ENCODE data around the gene INPP5D. TPM values are rescaled to one million over a fixed set of nuclear protein-coding genes. Genes with fewer than 3 reads are reported as not detected.

The INPP5D gene
- total and polyA plus RNA-seq, 2 of the 13 experiments (the other 11 are each of a cell fraction or from before 2014, with no cell fraction given): 16.7 to 18.0 TPM

- no peak for DNase-seq (ENCODE audit: low spot score)
- 81% methylated on average over 4 of the region's 4 CpGs for WGBS (ENCODE audit: low lambda C conversion rate)
- no peaks in the 10 kb centered on the region for H4K20me1 ChIP-seq (ENCODE audit: insufficient read depth, low read length)
- ATAC-seq: no peak
- intact Hi-C loops (cut with micrococcal nuclease; ENCODE audit: unreplicated experiment) (no loop called here), in situ Hi-C loops (cut with HindIII; ENCODE audit: extremely low pct_ligation_motif_present, low pct_unique_long_range_greater_than_20kb) (no loop called here)
- H3K27ac ChIP-seq (ENCODE audit: extremely low read length, insufficient read depth, low read length): no peak overlapping the region
- no peak overlapping the region for H2AFZ ChIP-seq (ENCODE audit: low read length)
- H3K9ac ChIP-seq (ENCODE audit: insufficient read depth, low read depth, low read length): no peak overlapping the region
- no TSS peak for BruUV-seq (replicated peaks)
- no peak overlapping the region for H3K4me3 ChIP-seq (replicated peaks in 1 of 3; ENCODE audit: insufficient read depth in 1 of 3, low read depth in 2 of 3, low read length in 3 of 3)
- TF ChIP-seq, protein P1, sequence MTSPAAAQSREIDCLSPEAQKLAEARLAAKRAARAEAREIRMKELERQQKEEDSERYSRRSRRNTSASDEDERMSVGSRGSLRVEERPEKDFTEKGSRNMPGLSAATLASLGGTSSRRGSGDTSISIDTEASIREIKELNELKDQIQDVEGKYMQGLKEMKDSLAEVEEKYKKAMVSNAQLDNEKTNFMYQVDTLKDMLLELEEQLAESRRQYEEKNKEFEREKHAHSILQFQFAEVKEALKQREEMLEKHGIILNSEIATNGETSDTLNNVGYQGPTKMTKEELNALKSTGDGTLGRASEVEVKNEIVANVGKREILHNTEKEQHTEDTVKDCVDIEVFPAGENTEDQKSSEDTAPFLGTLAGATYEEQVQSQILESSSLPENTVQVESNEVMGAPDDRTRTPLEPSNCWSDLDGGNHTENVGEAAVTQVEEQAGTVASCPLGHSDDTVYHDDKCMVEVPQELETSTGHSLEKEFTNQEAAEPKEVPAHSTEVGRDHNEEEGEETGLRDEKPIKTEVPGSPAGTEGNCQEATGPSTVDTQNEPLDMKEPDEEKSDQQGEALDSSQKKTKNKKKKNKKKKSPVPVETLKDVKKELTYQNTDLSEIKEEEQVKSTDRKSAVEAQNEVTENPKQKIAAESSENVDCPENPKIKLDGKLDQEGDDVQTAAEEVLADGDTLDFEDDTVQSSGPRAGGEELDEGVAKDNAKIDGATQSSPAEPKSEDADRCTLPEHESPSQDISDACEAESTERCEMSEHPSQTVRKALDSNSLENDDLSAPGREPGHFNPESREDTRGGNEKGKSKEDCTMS (CRISPR knock-in tag; conservative IDR thresholded peaks at IDR 0.05): no peak
- no peak for TF ChIP-seq ZNF264 (CRISPR knock-in tag; IDR thresholded peaks at IDR 0.05)
- TF ChIP-seq CHD4 (IDR thresholded peaks at IDR 0.05; ENCODE audit: borderline replicate concordance, low read length): peak; percentile 55; the same call in 1 of the 2 replicates
- peak; percentile 97 for TF ChIP-seq RBAK (CRISPR knock-in tag; IDR thresholded peaks at IDR 0.05)
- TF ChIP-seq PPARG (CRISPR knock-in tag; conservative IDR thresholded peaks at IDR 0.05): no peak
- ChIA-PET POLR2A (no interaction called here), CTCF (ENCODE audit: low intra/inter-chr PET ratio, low total read pairs) (no interaction called here)
- no peaks in the 10 kb centered on the region for H3K27me3 ChIP-seq (ENCODE audit: control insufficient read depth in 1 of 2, insufficient read depth in 2 of 2, low read length in 2 of 2)
- no peaks in the 10 kb centered on the region for H3K36me3 ChIP-seq (replicated peaks in 1 of 2; ENCODE audit: control insufficient read depth in 1 of 2, insufficient read depth in 2 of 2, low read length in 2 of 2)
- no peaks in the 10 kb centered on the region for H3K4me1 ChIP-seq (ENCODE audit: insufficient read depth, low read length)
- H3K79me2 ChIP-seq (ENCODE audit: insufficient read depth, low read length): no peaks in the 10 kb centered on the region
- H3K4me2 ChIP-seq (ENCODE audit: low read depth, low read length): no peak overlapping the region
- no peaks in the 10 kb centered on the region for H3K9me3 ChIP-seq (ENCODE audit: low read length)
- no peak for FAIRE-seq
These were observed 45.8 kb downstream of the INPP5D start for GRCh38 chr2:233105930-233106329.

DNA sequence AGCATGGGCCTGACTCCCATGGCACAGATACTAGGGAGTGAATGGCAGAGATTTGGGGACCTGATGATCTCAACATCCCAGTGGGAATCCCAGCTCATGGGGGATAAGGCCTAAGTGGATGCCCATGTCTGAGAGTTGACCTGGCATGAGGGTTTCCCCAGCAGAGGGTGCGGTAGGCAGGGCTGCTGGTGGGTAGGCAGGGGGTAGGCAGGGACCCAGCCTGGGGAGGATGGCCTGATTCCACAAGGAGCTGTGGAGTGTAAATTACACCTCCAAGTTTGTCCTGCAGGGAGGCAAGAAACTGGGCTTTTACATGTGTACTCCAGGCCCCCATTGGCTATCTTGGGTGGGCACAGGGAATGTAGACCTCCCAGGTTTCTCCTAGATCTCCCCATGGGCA, 46.9 kb downstream of the INPP5D start:
- Histone ChIP-seq H3K4me2 (ENCODE audit: low read depth, low read length) (no peak overlapping the region), H4K20me1 (ENCODE audit: insufficient read depth, low read length) (no peaks in the 10 kb centered on the region), H2AFZ (ENCODE audit: low read length) (no peak overlapping the region), H3K9ac (ENCODE audit: insufficient read depth, low read depth, low read length) (no peak overlapping the region), H3K36me3 (replicated peaks in 1 of 2; ENCODE audit: control insufficient read depth in 1 of 2, insufficient read depth in 2 of 2, low read length in 2 of 2) (no peaks in the 10 kb centered on the region), H3K79me2 (ENCODE audit: insufficient read depth, low read length) (no peaks in the 10 kb centered on the region), H3K9me3 (ENCODE audit: low read length) (no peaks in the 10 kb centered on the region), H3K4me3 (replicated peaks in 1 of 3; ENCODE audit: insufficient read depth in 1 of 3, low read depth in 2 of 3, low read length in 3 of 3) (no peak overlapping the region), H3K27ac (ENCODE audit: extremely low read length, insufficient read depth, low read length) (no peak overlapping the region), H3K4me1 (ENCODE audit: insufficient read depth, low read length) (no peaks in the 10 kb centered on the region), H3K27me3 (ENCODE audit: control insufficient read depth in 1 of 2, insufficient read depth in 2 of 2, low read length in 2 of 2) (no peaks in the 10 kb centered on the region)
- BruUV-seq (replicated peaks): no TSS peak
- FAIRE-seq (no peak), ATAC-seq (no peak), DNase-seq (ENCODE audit: low spot score) (no peak)
- WGBS (ENCODE audit: low lambda C conversion rate): 100% methylated on average over 1 of the region's 1 CpG
- ChIA-PET POLR2A (interaction anchor here (0.8 kb wide), 1 partner anchor 45 kb away, joined by 3 read pairs; no protein-coding TSS in a partner anchor), CTCF (ENCODE audit: low intra/inter-chr PET ratio, low total read pairs) (no interaction called here)
- intact Hi-C loops (cut with micrococcal nuclease; ENCODE audit: unreplicated experiment): no loop called here
- in situ Hi-C loops (cut with HindIII; ENCODE audit: extremely low pct_ligation_motif_present, low pct_unique_long_range_greater_than_20kb): no loop called here
- TF ChIP-seq TP53 (CRISPR knock-in tag; conservative IDR thresholded peaks at IDR 0.05) (no peak), ZNF549 (CRISPR knock-in tag; IDR thresholded peaks at IDR 0.05) (no peak), FOXJ3 (CRISPR knock-in tag; IDR thresholded peaks at IDR 0.05; ENCODE audit: borderline replicate concordance) (no peak), MTA1 (CRISPR knock-in tag; IDR thresholded peaks at IDR 0.05; ENCODE audit: borderline replicate concordance) (no peak), SALL1 (CRISPR knock-in tag; IDR thresholded peaks at IDR 0.05) (no peak), RORA (CRISPR knock-in tag; IDR thresholded peaks at IDR 0.05) (no peak), ZNF788 (CRISPR knock-in tag; IDR thresholded peaks at IDR 0.05; ENCODE audit: borderline replicate concordance) (no peak), KLF16 (CRISPR knock-in tag; IDR thresholded peaks at IDR 0.05) (no peak), SNAPC2 (CRISPR knock-in tag; IDR thresholded peaks at IDR 0.05) (no peak), NFRKB (IDR thresholded peaks at IDR 0.05) (no peak)
- TF ChIP-seq, protein P2, sequence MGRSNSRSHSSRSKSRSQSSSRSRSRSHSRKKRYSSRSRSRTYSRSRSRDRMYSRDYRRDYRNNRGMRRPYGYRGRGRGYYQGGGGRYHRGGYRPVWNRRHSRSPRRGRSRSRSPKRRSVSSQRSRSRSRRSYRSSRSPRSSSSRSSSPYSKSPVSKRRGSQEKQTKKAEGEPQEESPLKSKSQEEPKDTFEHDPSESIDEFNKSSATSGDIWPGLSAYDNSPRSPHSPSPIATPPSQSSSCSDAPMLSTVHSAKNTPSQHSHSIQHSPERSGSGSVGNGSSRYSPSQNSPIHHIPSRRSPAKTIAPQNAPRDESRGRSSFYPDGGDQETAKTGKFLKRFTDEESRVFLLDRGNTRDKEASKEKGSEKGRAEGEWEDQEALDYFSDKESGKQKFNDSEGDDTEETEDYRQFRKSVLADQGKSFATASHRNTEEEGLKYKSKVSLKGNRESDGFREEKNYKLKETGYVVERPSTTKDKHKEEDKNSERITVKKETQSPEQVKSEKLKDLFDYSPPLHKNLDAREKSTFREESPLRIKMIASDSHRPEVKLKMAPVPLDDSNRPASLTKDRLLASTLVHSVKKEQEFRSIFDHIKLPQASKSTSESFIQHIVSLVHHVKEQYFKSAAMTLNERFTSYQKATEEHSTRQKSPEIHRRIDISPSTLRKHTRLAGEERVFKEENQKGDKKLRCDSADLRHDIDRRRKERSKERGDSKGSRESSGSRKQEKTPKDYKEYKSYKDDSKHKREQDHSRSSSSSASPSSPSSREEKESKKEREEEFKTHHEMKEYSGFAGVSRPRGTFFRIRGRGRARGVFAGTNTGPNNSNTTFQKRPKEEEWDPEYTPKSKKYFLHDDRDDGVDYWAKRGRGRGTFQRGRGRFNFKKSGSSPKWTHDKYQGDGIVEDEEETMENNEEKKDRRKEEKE (IDR thresholded peaks at IDR 0.05): no peak
